Measurements from ENCODE around the gene MYO7B.

The MYO7B gene

GRCh38 chr2:127609818-127610217 lies 74.3 kb downstream of the MYO7B start:
- Histone ChIP-seq H3K4me2 (ENCODE audit: low read depth, low read length) (no peak overlapping the region), H3K9me3 (replicated peaks; ENCODE audit: insufficient read depth, low read length) (no peaks in the 10 kb centered on the region), H3F3A (ENCODE audit: insufficient read depth, low read length) (no peaks in the 10 kb centered on the region), H3K4me3 (ENCODE audit: low read length) (no peak overlapping the region), H3K36me3 (replicated peaks; ENCODE audit: insufficient read depth, low read length) (no peaks in the 10 kb centered on the region), H3K4me1 (ENCODE audit: low read length) (no peaks in the 10 kb centered on the region), H3K9ac (ENCODE audit: low read length) (no peak overlapping the region), H3K79me2 (ENCODE audit: low read length) (no peaks in the 10 kb centered on the region), H2AFZ (ENCODE audit: low read length) (no peak overlapping the region), H4K20me1 (ENCODE audit: insufficient read depth, low read length) (no peaks in the 10 kb centered on the region), H3K27me3 (replicated peaks; ENCODE audit: insufficient read depth, low read length) (peaks cover 25% of the 10 kb centered on the region), H3K9me2 (replicated peaks; ENCODE audit: insufficient read depth, low read length) (no peaks in the 10 kb centered on the region), H3K27ac (ENCODE audit: low read length) (no peak overlapping the region)
- TF ChIP-seq EZH2phosphoT487 (IDR thresholded peaks at IDR 0.05; ENCODE audit: low read length) (no peak), EZH2 (optimal IDR thresholded peaks at IDR 0.05; ENCODE audit: low read depth, low read length) (no peak)
- no peak for DNase-seq

- Histone ChIP-seq H3K4me1 (ENCODE audit: low read length) (no peaks in the 10 kb centered on the region), H3K4me2 (ENCODE audit: low read depth, low read length) (no peak overlapping the region), H3K27me3 (replicated peaks; ENCODE audit: insufficient read depth, low read length) (peaks cover 25% of the 10 kb centered on the region), H3K9me2 (replicated peaks; ENCODE audit: insufficient read depth, low read length) (no peaks in the 10 kb centered on the region), H3K4me3 (ENCODE audit: low read length) (no peak overlapping the region), H3F3A (ENCODE audit: insufficient read depth, low read length) (no peaks in the 10 kb centered on the region), H3K9me3 (replicated peaks; ENCODE audit: insufficient read depth, low read length) (no peaks in the 10 kb centered on the region), H3K27ac (ENCODE audit: low read length) (no peak overlapping the region), H3K79me2 (ENCODE audit: low read length) (no peaks in the 10 kb centered on the region), H2AFZ (ENCODE audit: low read length) (no peak overlapping the region), H4K20me1 (ENCODE audit: insufficient read depth, low read length) (no peaks in the 10 kb centered on the region), H3K36me3 (replicated peaks; ENCODE audit: insufficient read depth, low read length) (no peaks in the 10 kb centered on the region), H3K9ac (ENCODE audit: low read length) (no peak overlapping the region)
- TF ChIP-seq EZH2 (optimal IDR thresholded peaks at IDR 0.05; ENCODE audit: low read depth, low read length) = no peak
- TF ChIP-seq EZH2phosphoT487 (IDR thresholded peaks at IDR 0.05; ENCODE audit: low read length) = no peak
- no peak for TF ChIP-seq CTCF (IDR thresholded peaks at IDR 0.05; ENCODE audit: low read length)
- no peak for DNase-seq
Measured at GRCh38 chr2:127610561-127610960, 75.1 kb downstream of the MYO7B start.

GRCh38 chr2:127611076-127611925 lies 75.8 kb downstream of the MYO7B start:
- no peaks in the 10 kb centered on the region for H3F3A ChIP-seq (ENCODE audit: insufficient read depth, low read length)
- no peaks in the 10 kb centered on the region for H3K36me3 ChIP-seq (replicated peaks; ENCODE audit: insufficient read depth, low read length)
- H3K79me2 ChIP-seq (ENCODE audit: low read length) = no peaks in the 10 kb centered on the region
- no peaks in the 10 kb centered on the region for H3K9me2 ChIP-seq (replicated peaks; ENCODE audit: insufficient read depth, low read length)
- no peak overlapping the region for H3K9ac ChIP-seq (ENCODE audit: low read length)
- no peak overlapping the region for H3K27ac ChIP-seq (ENCODE audit: low read length)
- H3K4me1 ChIP-seq (ENCODE audit: low read length) = no peaks in the 10 kb centered on the region
- peaks cover 30% of the 10 kb centered on the region for H3K27me3 ChIP-seq (replicated peaks; ENCODE audit: insufficient read depth, low read length)
- H2AFZ ChIP-seq (ENCODE audit: low read length) = no peak overlapping the region
- no peak overlapping the region for H3K4me3 ChIP-seq (ENCODE audit: low read length)
- H3K4me2 ChIP-seq (ENCODE audit: low read depth, low read length) = no peak overlapping the region
- TF ChIP-seq EZH2 (optimal IDR thresholded peaks at IDR 0.05; ENCODE audit: low read depth, low read length) = no peak
- no peak for TF ChIP-seq CTCF (IDR thresholded peaks at IDR 0.05; ENCODE audit: low read length)
- no peak for TF ChIP-seq EZH2phosphoT487 (IDR thresholded peaks at IDR 0.05; ENCODE audit: low read length)
- DNase-seq = no peak
- no peaks in the 10 kb centered on the region for H3K9me3 ChIP-seq (replicated peaks; ENCODE audit: insufficient read depth, low read length)
- H4K20me1 ChIP-seq (ENCODE audit: insufficient read depth, low read length) = no peaks in the 10 kb centered on the region
